WERI-Rb-1 (cell line): ENCODE measurements around the gene TBCK.

Source experiments
- DNase-seq: peaks from one replicate; pipeline ENCODE4 v3.0.0-alpha.2; 2020
- H3K27ac ChIP-seq: fragments of 250-450 bp; sonication (Bioruptor Pico); 2 replicates; pipeline ENCODE4 v1.5.1; 2020; ENCODE audit warnings: mild to moderate bottlenecking, moderate library complexity
- H3K27me3 ChIP-seq: fragments of 250-450 bp; sonication (Bioruptor Pico); 2 replicates; pipeline ENCODE4 v1.5.1; 2021; ENCODE audit warnings: mild to moderate bottlenecking, low read depth, moderate library complexity; ENCODE audit not compliant: insufficient read depth, severe bottlenecking
- H3K36me3 ChIP-seq: fragments of 250-450 bp; sonication (Bioruptor Pico); 2 replicates; pipeline ENCODE4 v1.5.1; 2020; ENCODE audit warnings: mild to moderate bottlenecking, moderate library complexity
- H3K4me3 ChIP-seq: 2 replicates; pipeline ENCODE4 v1.5.1; 2011; ENCODE audit warnings: low read depth, mild to moderate bottlenecking, control low read depth, low read length
- H3K9me3 ChIP-seq: fragments of 250-450 bp; sonication (Bioruptor Pico); 2 replicates; pipeline ENCODE4 v1.5.1; 2021; ENCODE audit warnings: mild to moderate bottlenecking, moderate library complexity; ENCODE audit not compliant: severe bottlenecking
- TF ChIP-seq, protein P1 (sequence below): IDR thresholded peaks from 2 replicates; pipeline ENCODE4 v1.5.1; 2011; ENCODE audit warnings: low read depth, mild to moderate bottlenecking, control low read depth, inconsistent platforms, low read length

The TBCK gene

DNA sequence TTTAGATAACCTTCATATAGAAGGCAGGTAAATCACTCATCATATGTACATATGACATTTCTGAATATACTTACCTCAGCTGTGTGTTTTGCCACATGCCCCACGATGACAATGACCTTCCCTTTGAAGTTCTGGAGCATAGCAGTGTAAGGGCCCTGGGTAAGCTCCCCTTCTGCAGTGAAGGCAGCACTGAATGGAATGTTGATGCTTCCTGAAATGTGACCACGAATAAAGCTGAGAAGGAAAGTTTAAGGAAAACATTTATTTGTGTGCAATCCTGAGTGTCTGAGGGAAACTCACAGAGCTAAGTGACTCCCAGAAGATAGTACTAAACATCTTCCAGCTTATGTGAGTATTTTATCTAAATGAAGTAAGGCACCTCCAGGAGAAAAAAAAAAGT, 220.6 kb downstream of the TBCK start:
- TF ChIP-seq, protein P1, sequence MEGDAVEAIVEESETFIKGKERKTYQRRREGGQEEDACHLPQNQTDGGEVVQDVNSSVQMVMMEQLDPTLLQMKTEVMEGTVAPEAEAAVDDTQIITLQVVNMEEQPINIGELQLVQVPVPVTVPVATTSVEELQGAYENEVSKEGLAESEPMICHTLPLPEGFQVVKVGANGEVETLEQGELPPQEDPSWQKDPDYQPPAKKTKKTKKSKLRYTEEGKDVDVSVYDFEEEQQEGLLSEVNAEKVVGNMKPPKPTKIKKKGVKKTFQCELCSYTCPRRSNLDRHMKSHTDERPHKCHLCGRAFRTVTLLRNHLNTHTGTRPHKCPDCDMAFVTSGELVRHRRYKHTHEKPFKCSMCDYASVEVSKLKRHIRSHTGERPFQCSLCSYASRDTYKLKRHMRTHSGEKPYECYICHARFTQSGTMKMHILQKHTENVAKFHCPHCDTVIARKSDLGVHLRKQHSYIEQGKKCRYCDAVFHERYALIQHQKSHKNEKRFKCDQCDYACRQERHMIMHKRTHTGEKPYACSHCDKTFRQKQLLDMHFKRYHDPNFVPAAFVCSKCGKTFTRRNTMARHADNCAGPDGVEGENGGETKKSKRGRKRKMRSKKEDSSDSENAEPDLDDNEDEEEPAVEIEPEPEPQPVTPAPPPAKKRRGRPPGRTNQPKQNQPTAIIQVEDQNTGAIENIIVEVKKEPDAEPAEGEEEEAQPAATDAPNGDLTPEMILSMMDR: no peak
- H3K27ac ChIP-seq: no peak overlapping the region
- H3K4me3 ChIP-seq: no peak overlapping the region
- DNase-seq: no peak
- no peaks in the 10 kb centered on the region for H3K27me3 ChIP-seq
- H3K36me3 ChIP-seq: no peaks in the 10 kb centered on the region
- no peaks in the 10 kb centered on the region for H3K9me3 ChIP-seq

DNA sequence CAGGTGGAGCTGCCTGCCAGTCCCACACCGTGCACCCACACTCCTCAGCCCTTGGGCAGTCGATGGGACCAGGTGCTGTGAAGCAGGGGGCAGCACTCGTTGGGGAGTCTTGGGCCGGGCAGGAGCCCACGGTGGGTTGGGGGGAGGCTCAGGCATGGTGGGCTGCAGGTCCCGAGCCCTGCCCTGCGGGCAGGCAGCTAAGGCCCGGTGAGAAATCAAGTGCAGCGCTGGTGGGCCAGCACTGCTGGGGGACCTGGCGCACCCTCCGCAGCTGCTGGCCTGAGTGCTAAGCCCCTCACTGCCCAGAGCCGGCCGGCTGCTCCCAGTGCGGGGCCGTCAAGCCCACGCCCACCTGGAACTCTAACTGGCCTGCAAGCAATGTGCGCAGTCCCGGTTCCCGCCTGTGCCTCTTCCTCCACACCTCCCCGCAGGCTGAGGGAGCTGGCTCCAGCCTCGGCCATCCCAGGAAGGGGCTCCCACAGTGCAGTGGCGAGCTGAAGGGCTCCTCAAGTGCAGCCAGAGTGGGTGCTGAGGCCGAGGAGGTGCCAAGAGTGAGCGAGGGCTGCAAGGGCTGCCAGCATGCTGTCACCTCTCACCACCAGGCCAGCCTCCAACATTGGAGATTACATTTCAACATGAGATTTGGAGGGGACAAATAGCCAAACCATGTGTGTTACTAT, 223.5 kb downstream of the TBCK start:
- no peak overlapping the region for H3K4me3 ChIP-seq
- no peaks in the 10 kb centered on the region for H3K9me3 ChIP-seq
- DNase-seq: no peak
- TF ChIP-seq, protein P1: no peak
- H3K27me3 ChIP-seq: no peaks in the 10 kb centered on the region
- no peaks in the 10 kb centered on the region for H3K36me3 ChIP-seq
- no peak overlapping the region for H3K27ac ChIP-seq

DNA sequence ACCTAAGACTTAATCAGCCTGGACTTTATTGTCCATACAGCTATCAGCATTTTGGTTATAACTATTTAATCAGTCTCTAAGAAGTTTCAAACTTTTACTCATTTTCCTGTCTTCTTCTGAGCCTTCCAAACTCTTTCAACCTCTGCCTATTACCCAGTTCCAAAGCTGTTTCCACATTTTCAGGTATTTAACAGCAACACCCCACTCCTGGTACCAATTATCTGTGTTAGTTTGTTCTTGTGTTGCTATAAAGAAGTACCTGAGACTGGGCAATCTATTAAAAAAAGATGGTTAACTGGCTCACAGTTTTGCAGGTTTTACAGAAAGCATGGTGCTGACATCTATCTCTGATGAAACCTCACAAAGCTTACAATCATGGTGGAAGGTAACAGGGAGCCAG, 225.2 kb downstream of the TBCK start:
- DNase-seq: no peak
- no peak overlapping the region for H3K4me3 ChIP-seq
- no peaks in the 10 kb centered on the region for H3K27me3 ChIP-seq
- TF ChIP-seq, protein P1: no peak
- no peak overlapping the region for H3K27ac ChIP-seq
- no peaks in the 10 kb centered on the region for H3K9me3 ChIP-seq
- H3K36me3 ChIP-seq: no peaks in the 10 kb centered on the region

DNA sequence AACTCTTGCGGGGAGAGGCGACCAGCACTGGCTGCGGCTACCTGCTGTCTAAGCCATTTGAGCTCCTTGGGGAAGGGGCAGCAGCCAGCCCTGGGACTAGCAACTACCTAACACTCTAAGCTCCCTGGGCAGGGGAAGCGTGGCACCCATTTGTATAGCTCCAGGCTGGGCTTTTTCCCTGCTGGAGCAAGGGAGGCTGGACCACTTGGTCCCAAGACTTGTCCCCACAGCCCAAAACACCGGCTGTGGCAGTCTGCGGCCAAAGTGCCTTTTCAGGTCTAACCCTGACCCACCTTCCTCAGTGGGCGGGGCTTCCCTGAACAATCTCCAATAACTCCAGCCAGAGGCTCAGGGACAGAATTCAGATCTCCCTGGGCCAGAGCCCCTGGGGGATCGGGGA, 232.9 kb downstream of the TBCK start:
- Histone ChIP-seq H3K9me3 (no peaks in the 10 kb centered on the region), H3K4me3 (no peak overlapping the region), H3K27ac (no peak overlapping the region), H3K27me3 (no peaks in the 10 kb centered on the region), H3K36me3 (no peaks in the 10 kb centered on the region)
- no peak for DNase-seq
- TF ChIP-seq, protein P1: no peak

DNA sequence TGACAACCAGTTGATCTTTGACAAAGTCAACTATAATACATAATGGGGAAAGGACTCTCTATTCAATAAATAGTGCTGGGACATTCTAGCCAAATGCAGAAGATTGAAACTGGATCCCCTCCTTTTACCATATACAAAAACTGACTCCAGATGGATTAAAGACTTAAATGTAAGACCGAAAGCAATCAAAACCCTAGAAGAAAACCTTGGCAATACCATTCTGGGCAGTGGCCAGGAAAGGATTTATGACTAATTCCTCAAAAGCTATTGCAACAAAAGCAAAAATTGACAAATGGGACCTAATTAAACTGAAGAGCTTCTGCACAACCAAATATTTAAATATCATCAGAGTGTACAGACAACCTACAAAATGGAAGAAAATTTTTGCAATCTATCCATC, 235.6 kb downstream of the TBCK start:
- no peaks in the 10 kb centered on the region for H3K9me3 ChIP-seq
- TF ChIP-seq, protein P1: no peak
- H3K36me3 ChIP-seq: no peaks in the 10 kb centered on the region
- no peak for DNase-seq
- no peak overlapping the region for H3K4me3 ChIP-seq
- no peaks in the 10 kb centered on the region for H3K27me3 ChIP-seq
- H3K27ac ChIP-seq: no peak overlapping the region

DNA sequence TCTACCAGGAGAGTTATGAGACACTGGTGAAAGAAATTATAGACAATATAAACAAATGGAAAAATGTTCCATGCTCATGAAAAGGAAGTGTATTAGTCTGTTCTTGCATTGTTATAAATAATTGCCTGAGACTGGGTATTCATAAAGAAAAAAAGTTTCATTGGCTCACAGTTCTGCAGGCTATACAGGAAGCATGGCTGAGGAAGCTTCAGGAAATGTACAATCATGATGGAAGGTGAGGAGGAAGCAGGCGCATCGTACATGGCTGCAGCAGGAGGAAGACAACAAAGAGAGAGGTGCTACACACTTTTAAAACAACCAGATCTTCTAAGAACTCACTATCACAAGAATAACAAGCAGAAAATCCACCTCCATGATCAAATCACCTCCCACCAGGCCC, 236.4 kb downstream of the TBCK start:
- DNase-seq: no peak
- TF ChIP-seq, protein P1: no peak
- H3K36me3 ChIP-seq: no peaks in the 10 kb centered on the region
- no peak overlapping the region for H3K4me3 ChIP-seq
- no peaks in the 10 kb centered on the region for H3K27me3 ChIP-seq
- H3K27ac ChIP-seq: no peak overlapping the region
- H3K9me3 ChIP-seq: no peaks in the 10 kb centered on the region
